Heart left ventricle (tissue), 13 donors: Measurements from ENCODE around the gene FUS.

Experiments
- POLR2A ChIP-seq, 2 donors: fragments of 450-650 bp; IDR thresholded peaks; one replicate each; pipeline ENCODE4 v1.6.1; 2017; ENCODE audit warnings: antibody characterized with exemption in 2 of 2, mild to moderate bottlenecking in 2 of 2, moderate library complexity in 2 of 2
- TF ChIP-seq, protein P1 (sequence below), 12 donors: fragments of 200-600 bp; sonication (generic) in 4 of 12; IDR thresholded peaks; one replicate each; pipeline versions ENCODE4 v1.5.0 to v1.8.0; 2018 to 2022; ENCODE audit warnings: antibody characterized with exemption in 12 of 12, mild to moderate bottlenecking in 5 of 12
- donor health status: ischemic (EF 13 %, LVEDD 7.1; RV severe dilation, severe dysfunction).
- donor health status: DM: no; HTN: yes; CAD: no.
- donor health status: DM: no; HTN: no; CAD: no.
- donor health status: ischemic (EF 25% LVEDD 6.9; RV normal size, moderate dysfunction).
- donor health status: ischemic (EF 25% LVEDD 5.7; RV mildly dilated, moderate dysfunction).
- donor health status: ischemic (EF 35%, LVEDD 5.7; RV mildly dilated, moderate dysfunction).
- donor health status: nonischemic (EF 11% LVEDD 7.7; RV severe dilation, severe dysfunction).
- donor health status: DM: yes; HTN: yes; CAD: no.
- donor health status: PGD.
- donor health status: ischemic (EF 29% LVEDD 5.4; RV normal size, mild dysfunction).
- donor health status: nonischemic (EF 23%, LVEDD 6.1; RV moderate dilation, normal function).

DNA sequence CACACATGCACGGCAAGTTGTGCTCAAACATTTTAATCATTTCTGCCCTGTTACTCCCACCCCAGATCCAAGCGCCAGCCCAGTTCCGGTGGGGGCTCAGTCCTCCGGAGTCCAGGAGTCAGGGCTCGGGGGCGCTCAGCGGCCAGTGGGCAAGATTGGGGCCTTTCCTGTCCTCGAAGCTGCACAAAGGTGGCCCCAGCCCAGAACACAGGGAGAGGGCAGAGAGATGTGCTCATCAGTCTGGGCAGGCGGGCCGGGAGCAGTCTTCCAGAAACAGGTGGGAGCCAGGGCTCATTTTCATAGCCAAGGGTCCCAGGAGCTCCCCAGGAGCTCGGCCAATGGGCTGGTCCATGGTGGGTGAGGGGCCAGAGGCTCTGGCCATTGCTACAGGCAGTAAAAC is 48.5 kb upstream of the FUS start:
- TF ChIP-seq, protein P1, sequence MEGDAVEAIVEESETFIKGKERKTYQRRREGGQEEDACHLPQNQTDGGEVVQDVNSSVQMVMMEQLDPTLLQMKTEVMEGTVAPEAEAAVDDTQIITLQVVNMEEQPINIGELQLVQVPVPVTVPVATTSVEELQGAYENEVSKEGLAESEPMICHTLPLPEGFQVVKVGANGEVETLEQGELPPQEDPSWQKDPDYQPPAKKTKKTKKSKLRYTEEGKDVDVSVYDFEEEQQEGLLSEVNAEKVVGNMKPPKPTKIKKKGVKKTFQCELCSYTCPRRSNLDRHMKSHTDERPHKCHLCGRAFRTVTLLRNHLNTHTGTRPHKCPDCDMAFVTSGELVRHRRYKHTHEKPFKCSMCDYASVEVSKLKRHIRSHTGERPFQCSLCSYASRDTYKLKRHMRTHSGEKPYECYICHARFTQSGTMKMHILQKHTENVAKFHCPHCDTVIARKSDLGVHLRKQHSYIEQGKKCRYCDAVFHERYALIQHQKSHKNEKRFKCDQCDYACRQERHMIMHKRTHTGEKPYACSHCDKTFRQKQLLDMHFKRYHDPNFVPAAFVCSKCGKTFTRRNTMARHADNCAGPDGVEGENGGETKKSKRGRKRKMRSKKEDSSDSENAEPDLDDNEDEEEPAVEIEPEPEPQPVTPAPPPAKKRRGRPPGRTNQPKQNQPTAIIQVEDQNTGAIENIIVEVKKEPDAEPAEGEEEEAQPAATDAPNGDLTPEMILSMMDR (IDR thresholded peaks at IDR 0.05): no peak
- no peak for TF ChIP-seq POLR2A (IDR thresholded peaks at IDR 0.05)
